HG03378 (cell line): ENCODE results near the gene HPX.
A peak's percentile ranks its signal among the peaks of the same experiment; 100 is the strongest.

ENCODE experiments used
- ATAC-seq: cut with Tn5 transposase; IDR thresholded peaks from one replicate; pipeline ENCODE4 v1.9.1; 2021; ENCODE audit warnings: mild to moderate bottlenecking, moderate library complexity; ENCODE audit not compliant: unreplicated experiment

HPX gene

DNA sequence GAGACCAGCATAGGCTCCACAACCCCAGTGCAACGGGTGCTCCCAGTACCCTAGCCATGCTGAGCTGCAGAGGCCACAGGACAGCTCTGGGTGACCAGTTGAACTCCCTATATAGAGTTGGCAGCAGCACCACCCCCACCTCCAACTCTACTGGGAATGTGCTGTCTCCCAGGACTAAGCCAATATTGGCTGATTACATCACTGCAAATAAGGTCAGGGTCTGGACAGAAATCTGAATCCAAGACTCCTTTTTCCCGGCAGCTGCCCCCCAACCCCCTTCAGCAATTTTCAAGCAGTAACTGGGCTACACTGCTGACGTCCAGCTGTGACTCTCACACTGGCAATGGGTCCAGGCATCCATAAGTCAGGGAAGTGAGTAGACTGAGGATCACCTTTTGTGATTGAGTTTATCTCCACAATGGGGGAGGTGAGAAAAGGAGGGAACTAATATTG is at the start of gene HPX:
Gene HPX, minus strand, starts transcription at position 82 of the 453 bp plus-strand sequence. Its CDS starts 24 bp downstream, at position 58.
- ATAC-seq, result no peak

DNA sequence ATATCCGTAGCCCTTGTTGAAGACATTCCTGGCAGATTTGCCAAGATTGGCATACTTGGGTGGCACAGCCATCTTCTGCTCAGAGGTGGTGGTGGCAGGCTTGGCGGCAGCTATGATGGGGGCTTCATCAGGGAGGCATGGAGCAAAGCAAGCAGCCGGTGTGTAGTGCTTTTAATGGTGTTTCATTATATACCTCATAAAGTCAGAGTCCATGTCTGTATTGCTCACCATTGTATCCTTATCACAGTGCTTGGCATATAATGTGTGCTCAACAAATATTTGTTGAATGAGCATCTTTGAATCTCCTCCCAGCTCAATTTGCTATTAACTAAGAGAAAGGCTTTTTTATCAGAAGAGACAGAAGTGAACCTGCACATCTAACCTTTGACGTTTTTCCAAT is 48.5 kb upstream of the HPX start:
- no peak for ATAC-seq

DNA sequence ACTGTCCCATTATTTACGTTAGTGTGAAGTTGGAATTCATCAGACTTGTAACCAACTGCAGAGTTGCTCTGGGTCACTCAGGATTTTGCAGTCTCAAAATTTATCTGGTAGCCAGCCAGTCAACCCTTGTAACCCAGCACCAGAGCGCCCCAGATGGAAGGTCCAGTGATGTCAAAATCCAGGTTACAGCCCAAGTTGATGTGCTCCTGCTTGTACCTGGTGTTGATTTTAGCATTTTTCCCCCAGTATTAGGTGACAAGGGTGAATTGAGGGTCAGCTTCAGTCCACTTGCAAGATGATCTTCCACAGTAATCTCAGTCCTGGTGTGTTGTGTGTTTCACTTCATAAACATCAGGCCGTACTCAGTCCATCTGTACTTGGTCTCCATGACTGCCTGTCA is 48.0 kb upstream of the HPX start:
- ATAC-seq, result no peak

DNA sequence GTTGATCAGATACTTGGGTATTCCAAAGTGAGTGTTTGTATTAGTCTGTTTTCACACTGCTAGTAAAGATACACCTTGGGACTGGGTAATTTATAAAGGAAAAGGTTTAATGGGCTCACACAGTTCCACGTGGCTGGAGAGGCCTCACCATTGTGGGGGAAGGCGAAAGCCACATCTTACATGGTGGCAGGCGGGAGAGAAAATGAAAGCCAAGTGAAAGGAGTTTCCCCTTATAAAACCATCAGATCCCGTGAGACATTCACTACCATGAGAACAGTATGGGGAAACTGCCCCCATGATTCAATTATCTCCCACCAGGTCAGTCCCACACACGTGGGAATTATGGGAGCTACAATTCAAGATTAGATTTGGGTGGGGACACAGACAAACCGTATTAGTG is 47.6 kb upstream of the HPX start:
- ATAC-seq, result no peak

- no peak for ATAC-seq
Observed at GRCh38 chr11:6486938-6487337, 46.2 kb upstream of the HPX start.

- no peak for ATAC-seq
Observed at GRCh38 chr11:6486256-6486655, 45.5 kb upstream of the HPX start.

DNA sequence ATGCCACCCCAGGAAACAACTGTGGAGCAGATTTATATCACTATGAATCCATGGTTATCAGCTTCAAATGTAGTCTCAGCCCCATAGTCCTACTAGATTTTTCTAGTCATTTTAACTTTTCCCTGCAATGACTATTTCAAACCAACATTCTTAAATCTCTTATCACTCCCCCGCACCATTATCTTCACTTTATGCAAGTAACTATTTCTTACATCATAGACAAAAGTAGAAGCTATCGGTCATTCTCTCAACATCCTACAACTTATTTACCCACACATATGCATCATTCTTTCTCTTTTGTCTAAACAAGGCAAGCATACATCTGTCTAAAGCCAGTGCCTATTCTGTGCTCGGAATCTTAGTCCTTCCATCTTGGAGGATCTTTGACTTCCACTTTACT is 44.9 kb upstream of the HPX start:
- no peak for ATAC-seq

- no peak for ATAC-seq
Observed at GRCh38 chr11:6483015-6483414, 42.2 kb upstream of the HPX start.

DNA sequence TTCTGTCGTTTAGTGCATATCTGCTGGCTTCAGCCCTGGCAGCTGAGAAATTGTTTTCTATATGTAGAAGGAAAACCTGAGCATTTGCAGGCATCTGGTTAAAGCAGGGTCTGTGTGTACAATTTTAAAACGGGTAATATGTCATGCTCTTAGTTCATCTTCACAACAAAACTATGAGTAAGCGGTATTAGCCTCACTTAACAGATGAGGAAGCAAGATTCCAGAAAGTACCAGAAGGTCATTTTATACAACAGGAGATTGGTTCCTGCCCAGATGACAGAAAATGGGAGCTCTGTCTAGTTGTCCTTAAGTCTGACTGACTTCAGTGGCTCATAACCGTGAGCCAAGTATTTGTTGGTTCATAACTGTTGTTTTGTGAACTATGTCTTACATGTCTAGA is 41.7 kb upstream of the HPX start:
- no peak for ATAC-seq

DNA sequence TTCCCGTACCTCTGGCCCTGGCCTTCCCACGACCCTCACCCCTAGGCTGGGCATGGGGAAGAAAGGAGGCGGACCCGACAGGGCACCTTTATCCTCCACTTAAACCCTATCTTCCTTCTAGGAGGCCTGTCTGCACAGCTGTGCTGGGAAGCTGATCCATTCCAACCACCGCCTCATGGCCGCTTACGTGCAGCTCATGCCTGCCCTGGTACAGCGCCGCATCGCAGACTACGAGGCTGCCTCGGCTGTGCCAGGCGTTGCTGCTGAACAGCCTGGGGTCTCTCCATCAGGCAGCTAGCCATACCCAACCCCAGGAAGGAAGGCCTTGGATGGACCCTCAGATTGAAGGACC is 41.1 kb upstream of the HPX start:
- ATAC-seq, result no peak

DNA sequence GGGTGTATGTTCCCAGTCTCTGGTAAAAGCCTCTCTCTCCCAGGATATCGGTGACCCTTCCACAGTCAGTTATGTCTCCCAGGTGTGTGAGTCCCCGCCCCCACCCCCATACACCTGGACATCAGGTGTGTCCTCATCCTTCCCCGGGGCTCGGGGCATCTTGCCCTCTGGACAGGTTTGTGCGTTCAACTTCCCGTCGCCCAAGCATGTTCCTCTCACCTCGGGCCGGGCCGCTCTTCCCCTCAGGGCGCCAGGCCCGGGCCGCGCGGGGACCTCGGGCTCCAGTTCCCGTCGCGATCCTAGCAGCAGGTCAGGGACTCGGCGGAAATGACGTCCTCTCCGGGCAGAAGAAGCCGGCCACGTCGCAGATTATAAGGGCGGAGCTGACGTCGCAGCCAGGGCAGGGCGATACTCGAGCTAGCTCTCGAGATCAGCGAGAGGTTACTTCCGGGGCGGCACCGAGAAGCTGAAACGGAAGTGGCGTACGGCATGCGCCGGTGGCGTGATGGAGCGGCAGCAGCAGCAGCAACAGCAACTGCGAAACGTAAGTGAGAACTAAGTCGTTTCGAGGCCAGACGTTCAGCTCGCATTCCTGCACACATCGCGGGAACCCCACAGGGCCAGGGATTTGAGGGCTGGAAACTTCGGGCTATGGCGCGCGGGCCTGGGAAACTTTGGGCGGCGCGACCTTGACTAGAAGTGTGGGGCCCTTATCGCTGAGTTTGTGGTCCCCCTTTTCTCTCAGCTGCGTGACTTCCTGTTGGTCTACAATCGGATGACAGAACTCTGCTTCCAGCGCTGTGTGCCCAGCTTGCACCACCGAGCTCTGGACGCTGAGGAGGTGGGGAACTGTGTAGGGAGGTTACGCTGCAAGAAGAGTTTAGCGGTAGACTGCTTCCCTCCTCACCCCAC is 40.5 kb upstream of the HPX start, which contains the start of the genes ARFIP2 and TIMM10B:
Gene ARFIP2, minus strand, starts transcription at position 320 of the 912 bp plus-strand sequence. CDS start 910 bp downstream, outside the sequence.
Gene TIMM10B, plus strand, starts transcription at position 490 of the 912 bp plus-strand sequence. Its CDS starts 16 bp downstream, at position 506.
- ATAC-seq, result peak; percentile 97

GRCh38 chr11:6480299-6480914 is 39.6 kb upstream of the HPX start:
- no peak for ATAC-seq

GRCh38 chr11:6476571-6476970 is 35.8 kb upstream of the HPX start:
- ATAC-seq, result no peak

GRCh38 chr11:6475936-6476335 is 35.1 kb upstream of the HPX start:
- ATAC-seq, result no peak

- ATAC-seq, result no peak
Observed at GRCh38 chr11:6474806-6475500, 34.2 kb upstream of the HPX start.

GRCh38 chr11:6474413-6474792 is 33.6 kb upstream of the HPX start:
- ATAC-seq, result no peak

- ATAC-seq, result peak; percentile 29
Observed at GRCh38 chr11:6473451-6474412, 32.9 kb upstream of the HPX start, which contains the start of gene TRIM3. Gene TRIM3 (minus strand): TSS chr11:6473941. CDS start chr11:6465695, 8,246 bp downstream.

- ATAC-seq, result no peak
Observed at GRCh38 chr11:6472934-6473333, 32.1 kb upstream of the HPX start.

DNA sequence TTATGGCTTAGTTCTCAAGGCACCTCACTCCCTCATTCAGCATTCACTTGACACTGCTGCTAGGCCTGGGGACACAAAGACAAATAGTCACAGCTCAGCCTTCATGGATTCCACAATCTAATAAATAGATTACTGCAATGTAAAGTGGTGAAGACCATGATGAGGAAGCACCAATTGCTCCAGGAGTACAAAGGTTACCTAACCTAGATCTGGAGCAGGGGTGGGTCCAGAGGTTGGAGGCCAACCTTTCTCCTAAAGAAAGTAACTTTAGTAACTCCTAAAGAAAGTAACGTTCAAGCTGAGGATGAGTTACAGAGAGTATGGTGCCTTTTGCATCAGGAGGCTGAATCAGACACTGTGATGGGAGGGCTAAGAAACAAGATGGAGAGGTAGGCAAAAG is 28.8 kb upstream of the HPX start:
- no peak for ATAC-seq
